ENCODE data around the gene ARHGAP20. TPM values are rescaled to one million over a fixed set of nuclear protein-coding genes. Genes with fewer than 3 reads are reported as not detected.

The ARHGAP20 gene
- total RNA-seq, 1 donor = 17.5 TPM

DNA sequence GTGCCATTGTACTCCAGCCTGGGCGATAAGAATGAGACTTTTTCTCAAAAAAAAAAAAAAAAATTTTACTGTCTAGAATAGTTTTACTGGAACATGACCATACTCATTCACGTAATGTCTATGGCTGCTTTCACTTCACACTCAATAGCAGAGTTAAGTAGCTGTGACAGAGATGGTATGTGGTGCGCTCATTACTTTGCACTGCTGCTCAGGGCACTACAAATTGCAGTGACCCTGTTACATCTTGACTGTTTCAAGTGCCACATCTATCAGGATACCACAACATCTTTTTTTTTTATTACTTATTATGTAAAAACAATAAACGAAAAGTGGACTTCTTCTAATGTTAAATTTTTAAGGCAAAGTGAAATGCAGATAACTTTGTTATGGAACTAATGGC is 110.3 kb downstream of the ARHGAP20 start:
- no peak for DNase-seq (ENCODE audit: low read depth)
- TF ChIP-seq, protein P1, sequence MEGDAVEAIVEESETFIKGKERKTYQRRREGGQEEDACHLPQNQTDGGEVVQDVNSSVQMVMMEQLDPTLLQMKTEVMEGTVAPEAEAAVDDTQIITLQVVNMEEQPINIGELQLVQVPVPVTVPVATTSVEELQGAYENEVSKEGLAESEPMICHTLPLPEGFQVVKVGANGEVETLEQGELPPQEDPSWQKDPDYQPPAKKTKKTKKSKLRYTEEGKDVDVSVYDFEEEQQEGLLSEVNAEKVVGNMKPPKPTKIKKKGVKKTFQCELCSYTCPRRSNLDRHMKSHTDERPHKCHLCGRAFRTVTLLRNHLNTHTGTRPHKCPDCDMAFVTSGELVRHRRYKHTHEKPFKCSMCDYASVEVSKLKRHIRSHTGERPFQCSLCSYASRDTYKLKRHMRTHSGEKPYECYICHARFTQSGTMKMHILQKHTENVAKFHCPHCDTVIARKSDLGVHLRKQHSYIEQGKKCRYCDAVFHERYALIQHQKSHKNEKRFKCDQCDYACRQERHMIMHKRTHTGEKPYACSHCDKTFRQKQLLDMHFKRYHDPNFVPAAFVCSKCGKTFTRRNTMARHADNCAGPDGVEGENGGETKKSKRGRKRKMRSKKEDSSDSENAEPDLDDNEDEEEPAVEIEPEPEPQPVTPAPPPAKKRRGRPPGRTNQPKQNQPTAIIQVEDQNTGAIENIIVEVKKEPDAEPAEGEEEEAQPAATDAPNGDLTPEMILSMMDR (IDR thresholded peaks at IDR 0.05; ENCODE audit: insufficient read depth, low read length) = no peak
- H3K4me3 ChIP-seq (ENCODE audit: low read depth, low read length) = no peak overlapping the region

DNA sequence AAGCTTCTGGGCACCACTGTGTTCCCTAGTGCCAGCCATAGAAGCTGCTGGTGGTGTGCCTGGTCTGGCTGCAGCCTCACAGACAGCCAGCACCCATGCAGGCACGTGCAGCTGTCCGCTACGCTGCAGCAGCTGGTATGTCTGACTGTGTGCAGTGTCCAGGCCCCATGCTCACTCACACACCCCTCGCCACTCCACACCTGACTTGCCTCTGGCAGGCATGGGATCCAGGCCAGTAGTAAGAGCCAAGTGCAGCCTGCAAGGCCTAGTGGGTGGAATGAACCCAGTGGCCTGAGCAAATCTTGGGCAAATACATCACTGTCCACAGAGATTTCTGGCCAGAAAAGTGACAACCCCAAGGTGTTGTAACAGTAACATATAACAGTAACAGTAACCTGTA is 111.9 kb downstream of the ARHGAP20 start:
- no peak for DNase-seq (ENCODE audit: low read depth)
- H3K4me3 ChIP-seq (ENCODE audit: low read depth, low read length) = no peak overlapping the region
- TF ChIP-seq, protein P1 (IDR thresholded peaks at IDR 0.05; ENCODE audit: insufficient read depth, low read length) = no peak

GRCh38 chr11:110599207-110599606 is 113.0 kb downstream of the ARHGAP20 start:
- DNase-seq (ENCODE audit: low read depth) = no peak
- TF ChIP-seq, protein P1 (IDR thresholded peaks at IDR 0.05; ENCODE audit: insufficient read depth, low read length) = no peak
- H3K4me3 ChIP-seq (ENCODE audit: low read depth, low read length) = no peak overlapping the region

- H3K4me3 ChIP-seq (ENCODE audit: low read depth, low read length) = no peak overlapping the region
- no peak for DNase-seq (ENCODE audit: low read depth)
- TF ChIP-seq, protein P1 (IDR thresholded peaks at IDR 0.05; ENCODE audit: insufficient read depth, low read length) = no peak
Observed at GRCh38 chr11:110598725-110599124, 113.5 kb downstream of the ARHGAP20 start.

- no peak overlapping the region for H3K4me3 ChIP-seq (ENCODE audit: low read depth, low read length)
- TF ChIP-seq, protein P1 (IDR thresholded peaks at IDR 0.05; ENCODE audit: insufficient read depth, low read length) = no peak
- no peak for DNase-seq (ENCODE audit: low read depth)
Observed at GRCh38 chr11:110587972-110588371, 124.3 kb downstream of the ARHGAP20 start.

- H3K4me3 ChIP-seq (ENCODE audit: low read depth, low read length) = no peak overlapping the region
- TF ChIP-seq, protein P1 (IDR thresholded peaks at IDR 0.05; ENCODE audit: insufficient read depth, low read length) = no peak
- no peak for DNase-seq (ENCODE audit: low read depth)
Observed at GRCh38 chr11:110587129-110587528, 125.1 kb downstream of the ARHGAP20 start.

- TF ChIP-seq, protein P1 (IDR thresholded peaks at IDR 0.05; ENCODE audit: insufficient read depth, low read length) = no peak
- no peak overlapping the region for H3K4me3 ChIP-seq (ENCODE audit: low read depth, low read length)
- DNase-seq (ENCODE audit: low read depth) = no peak
Observed at GRCh38 chr11:110584150-110584549, 128.1 kb downstream of the ARHGAP20 start.

Data from fibroblast of the aortic adventitia (primary cell).